Peyer's patch (tissue), 4 donors: ENCODE data around the gene UGT2A1. TPM values are rescaled to one million over a fixed set of nuclear protein-coding genes. Genes with fewer than 3 reads are reported as not detected.
"Not testable (repeated sequence)": the region's sequence is repeated elsewhere in the genome, so short reads cannot be mapped to it uniquely, and the experiment has no call there.

Experiments used
- DNase-seq, 3 donors: peaks; one replicate each; pipeline ENCODE4 v3.0.0-alpha.2; 2017 to 2019
- H3K27ac ChIP-seq, 4 donors: fragments of 200-600 bp; sonication (generic); one replicate each; pipeline ENCODE4 v1.5.1; 2016 to 2019
- H3K27me3 ChIP-seq, 2 donors: fragments of 200-600 bp; sonication (generic); one replicate each; pipeline ENCODE4 v1.5.1; 2019
- H3K36me3 ChIP-seq, 3 donors: fragments of 200-600 bp; sonication (generic); one replicate each; pipeline ENCODE4 v1.5.1; 2016 to 2019
- H3K4me1 ChIP-seq, 4 donors: fragments of 200-600 bp; sonication (generic); one replicate each; pipeline ENCODE4 v1.5.1; 2016 to 2019
- H3K4me3 ChIP-seq, 4 donors: fragments of 200-600 bp; sonication (generic); 1 replicate in 3 of 4; 2 replicates in 1 of 4; pipeline ENCODE4 v1.5.1; 2016 to 2019; ENCODE audit warnings: mild to moderate bottlenecking in 1 of 4
- H3K9me3 ChIP-seq, 4 donors: fragments of 200-600 bp; sonication (generic); one replicate each; pipeline ENCODE4 v1.5.1; 2016 to 2019; ENCODE audit warnings: mild to moderate bottlenecking in 1 of 4
- POLR2A ChIP-seq, 2 donors: fragments of 450-650 bp; IDR thresholded peaks; one replicate each; pipeline ENCODE4 v1.5.1; 2017; ENCODE audit warnings: antibody characterized with exemption in 2 of 2, mild to moderate bottlenecking in 2 of 2, moderate library complexity in 2 of 2
- total RNA-seq, 4 donors: library from RNA; depleted of rRNA; stranded (reverse); fragments of >200 nt; gene quantifications; one replicate each; pipeline ENCODE4 v1.1.0, GENCODE V29; 2016
- TF ChIP-seq, protein P1 (sequence below), 6 experiments: fragments of 450-650 bp in 4 of 6; fragments of 200-600 bp in 2 of 6; sonication (generic) in 1 of 6; IDR thresholded peaks; one replicate each; pipeline ENCODE4 v1.5.1; 2017 to 2019; ENCODE audit warnings: antibody characterized with exemption in 6 of 6, mild to moderate bottlenecking in 3 of 6, moderate library complexity in 1 of 6

UGT2A1 gene
- total RNA-seq, 4 donors from 2014 or later, result not detected

DNA sequence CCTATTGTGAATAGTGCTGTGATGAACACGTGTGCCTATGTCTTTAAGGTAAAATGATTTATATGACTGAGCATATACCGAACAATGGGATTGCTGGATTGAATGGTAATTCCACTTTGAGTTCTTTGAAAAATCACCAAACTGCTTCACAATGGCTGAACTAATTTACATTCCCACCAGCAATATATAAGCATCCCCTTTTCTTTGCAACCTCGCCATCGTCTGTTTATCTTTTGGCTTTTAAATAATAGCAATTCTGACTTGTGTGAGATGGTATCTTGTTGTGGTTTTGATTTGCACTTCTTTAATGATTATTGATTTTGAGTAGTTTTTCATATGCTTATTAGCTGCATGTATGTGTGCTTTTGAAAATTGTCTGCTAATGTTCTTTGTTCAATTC is 31.8 kb upstream of the UGT2A1 start:
- no peaks in the 10 kb centered on the region for H3K9me3 ChIP-seq
- no peaks in the 10 kb centered on the region for H3K27me3 ChIP-seq
- H3K4me3 ChIP-seq, result no peak overlapping the region
- no peak overlapping the region for H3K27ac ChIP-seq
- no peaks in the 10 kb centered on the region for H3K36me3 ChIP-seq
- DNase-seq, result no peak
- TF ChIP-seq POLR2A (IDR thresholded peaks at IDR 0.05), result no peak
- H3K4me1 ChIP-seq, result no peaks in the 10 kb centered on the region

DNA sequence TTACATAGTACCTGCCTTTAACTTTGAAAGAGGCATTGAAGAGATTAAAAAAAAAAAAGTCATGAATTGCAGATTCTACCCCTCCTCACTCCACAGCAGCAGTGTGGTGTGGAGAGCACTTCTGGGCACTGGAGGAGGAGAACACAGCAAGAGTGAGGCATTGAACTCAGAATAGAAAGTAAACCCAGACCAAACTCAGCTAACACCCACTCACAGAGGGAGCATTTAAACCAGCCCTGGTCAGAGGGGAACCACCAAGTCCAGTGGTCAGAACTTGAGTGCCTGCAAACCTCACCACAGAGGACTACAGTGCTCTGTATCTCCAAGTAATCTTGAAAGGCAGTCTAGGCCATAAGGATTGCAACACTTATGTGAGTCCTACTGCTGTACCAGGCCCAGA is 15.6 kb upstream of the UGT2A1 start:
- no peaks in the 10 kb centered on the region for H3K4me1 ChIP-seq

GRCh38 chr4:69664009-69664408 is 11.0 kb upstream of the UGT2A1 start:
- not testable (repeated sequence) for H3K27ac ChIP-seq

More for the DNA sequence above, 15.6 kb upstream of the UGT2A1 start:
- no peak for TF ChIP-seq POLR2A (IDR thresholded peaks at IDR 0.05)
- TF ChIP-seq, protein P1, sequence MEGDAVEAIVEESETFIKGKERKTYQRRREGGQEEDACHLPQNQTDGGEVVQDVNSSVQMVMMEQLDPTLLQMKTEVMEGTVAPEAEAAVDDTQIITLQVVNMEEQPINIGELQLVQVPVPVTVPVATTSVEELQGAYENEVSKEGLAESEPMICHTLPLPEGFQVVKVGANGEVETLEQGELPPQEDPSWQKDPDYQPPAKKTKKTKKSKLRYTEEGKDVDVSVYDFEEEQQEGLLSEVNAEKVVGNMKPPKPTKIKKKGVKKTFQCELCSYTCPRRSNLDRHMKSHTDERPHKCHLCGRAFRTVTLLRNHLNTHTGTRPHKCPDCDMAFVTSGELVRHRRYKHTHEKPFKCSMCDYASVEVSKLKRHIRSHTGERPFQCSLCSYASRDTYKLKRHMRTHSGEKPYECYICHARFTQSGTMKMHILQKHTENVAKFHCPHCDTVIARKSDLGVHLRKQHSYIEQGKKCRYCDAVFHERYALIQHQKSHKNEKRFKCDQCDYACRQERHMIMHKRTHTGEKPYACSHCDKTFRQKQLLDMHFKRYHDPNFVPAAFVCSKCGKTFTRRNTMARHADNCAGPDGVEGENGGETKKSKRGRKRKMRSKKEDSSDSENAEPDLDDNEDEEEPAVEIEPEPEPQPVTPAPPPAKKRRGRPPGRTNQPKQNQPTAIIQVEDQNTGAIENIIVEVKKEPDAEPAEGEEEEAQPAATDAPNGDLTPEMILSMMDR (IDR thresholded peaks at IDR 0.05), result no peak
- H3K4me3 ChIP-seq, result no peak overlapping the region
- H3K27me3 ChIP-seq, result no peaks in the 10 kb centered on the region
- H3K36me3 ChIP-seq, result no peaks in the 10 kb centered on the region
- H3K9me3 ChIP-seq, result no peaks in the 10 kb centered on the region
- no peak overlapping the region for H3K27ac ChIP-seq
- DNase-seq, result no peak

DNA sequence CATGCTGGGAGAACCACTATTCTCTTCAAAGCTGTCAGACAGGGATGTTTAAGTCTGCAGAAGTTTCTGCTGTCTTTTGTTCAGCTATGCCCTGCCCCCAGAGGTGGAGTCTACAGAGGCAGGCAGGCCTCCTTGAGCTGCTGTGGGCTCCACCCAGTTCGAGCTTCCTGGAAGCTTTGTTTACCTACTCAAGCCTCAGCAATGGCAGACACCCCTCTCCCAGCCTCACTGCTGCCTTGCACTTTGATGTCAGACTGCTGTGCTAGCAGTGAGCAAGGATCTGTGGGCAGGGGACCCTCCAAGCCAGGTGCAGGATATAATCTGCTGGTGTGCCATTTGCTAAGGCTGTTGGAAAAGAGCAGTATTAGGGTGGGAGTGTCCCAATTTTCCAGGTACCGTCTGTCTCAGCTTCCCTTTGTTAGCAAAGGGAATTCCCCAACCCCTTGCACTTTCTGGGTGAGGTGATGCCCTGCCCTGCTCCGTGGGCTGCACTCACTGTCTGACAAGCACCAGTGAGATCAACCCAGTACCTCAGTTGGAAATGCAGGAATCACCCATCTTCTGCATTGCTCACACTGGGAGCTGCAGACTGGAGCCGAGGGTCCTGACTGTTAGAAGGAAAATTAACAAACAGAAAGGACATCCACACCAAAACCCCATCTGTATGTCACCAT is 8.2 kb upstream of the UGT2A1 start:
- DNase-seq, H3K27me3 ChIP-seq, H3K4me1 ChIP-seq, H3K36me3 ChIP-seq, H3K27ac ChIP-seq, H3K4me3 ChIP-seq, H3K9me3 ChIP-seq: not testable (repeated sequence)

More at GRCh38 chr4:69664009-69664408, 11.0 kb upstream of the UGT2A1 start:
- not testable (repeated sequence) for H3K36me3 ChIP-seq, H3K9me3 ChIP-seq, H3K4me3 ChIP-seq, DNase-seq, H3K4me1 ChIP-seq, H3K27me3 ChIP-seq

- H3K4me3 ChIP-seq, result no peak overlapping the region
- H3K27ac ChIP-seq, result no peak overlapping the region
- H3K27me3 ChIP-seq, result no peaks in the 10 kb centered on the region
- no peaks in the 10 kb centered on the region for H3K4me1 ChIP-seq
- no peak for DNase-seq
- TF ChIP-seq POLR2A (IDR thresholded peaks at IDR 0.05), result no peak
- TF ChIP-seq, protein P1 (IDR thresholded peaks at IDR 0.05), result no peak
- no peaks in the 10 kb centered on the region for H3K36me3 ChIP-seq
- no peaks in the 10 kb centered on the region for H3K9me3 ChIP-seq
Observed at GRCh38 chr4:69658133-69658532, 5.1 kb upstream of the UGT2A1 start.

GRCh38 chr4:69656653-69657158 is 3.7 kb upstream of the UGT2A1 start:
- Histone ChIP-seq H3K27me3 (no peaks in the 10 kb centered on the region), H3K4me1 (no peaks in the 10 kb centered on the region), H3K36me3 (no peaks in the 10 kb centered on the region), H3K9me3 (no peaks in the 10 kb centered on the region), H3K27ac (no peak overlapping the region), H3K4me3 (no peak overlapping the region)
- DNase-seq, result no peak
- TF ChIP-seq, protein P1 (IDR thresholded peaks at IDR 0.05), result no peak
- TF ChIP-seq POLR2A (IDR thresholded peaks at IDR 0.05), result no peak

GRCh38 chr4:69650872-69651271 is 2.2 kb downstream of the UGT2A1 start:
- TF ChIP-seq, protein P1 (IDR thresholded peaks at IDR 0.05), result no peak
- TF ChIP-seq POLR2A (IDR thresholded peaks at IDR 0.05), result no peak
- no peak for DNase-seq
- no peaks in the 10 kb centered on the region for H3K27me3 ChIP-seq
- H3K4me3 ChIP-seq, result no peak overlapping the region
- H3K9me3 ChIP-seq, result no peaks in the 10 kb centered on the region
- no peaks in the 10 kb centered on the region for H3K4me1 ChIP-seq
- no peak overlapping the region for H3K27ac ChIP-seq
- no peaks in the 10 kb centered on the region for H3K36me3 ChIP-seq
